Esophagus squamous epithelium (tissue), 5 donors: ENCODE data around the gene SLC2A4. TPM values are rescaled to one million over a fixed set of nuclear protein-coding genes. Genes with fewer than 3 reads are reported as not detected.
"Not testable (repeated sequence)": the region's sequence is repeated elsewhere in the genome, so short reads cannot be mapped to it uniquely, and the experiment has no call there.

Source experiments
- DNase-seq: peaks from one replicate; lab custom pipeline; 2025; lab: John Stamatoyannopoulos, UW
- H3K27ac ChIP-seq, 4 donors: fragments of 200-600 bp; sonication (generic); one replicate each; pipeline ENCODE4 v1.5.1; 2016 to 2019; ENCODE audit warnings: mild to moderate bottlenecking in 1 of 4
- H3K27me3 ChIP-seq, 4 donors: fragments of 200-600 bp; sonication (generic); 1 replicate in 3 of 4; 2 replicates in 1 of 4; pipeline versions ENCODE4 v1.5.1 to v1.6.0; 2017 to 2021; ENCODE audit warnings: antibody characterized with exemption in 1 of 4
- H3K36me3 ChIP-seq, 3 donors: fragments of 200-600 bp; sonication (generic); one replicate each; pipeline ENCODE4 v1.5.1; 2016 to 2019
- H3K4me1 ChIP-seq, 3 donors: fragments of 200-600 bp; sonication (generic); one replicate each; pipeline ENCODE4 v1.5.1; 2017 to 2019
- H3K4me3 ChIP-seq, 4 donors: fragments of 200-600 bp; sonication (generic); 1 replicate in 3 of 4; 2 replicates in 1 of 4; pipeline ENCODE4 v1.5.1; 2016 to 2019; ENCODE audit warnings: mild to moderate bottlenecking in 2 of 4, moderate library complexity in 1 of 4
- H3K9me3 ChIP-seq, 3 donors: fragments of 200-600 bp; sonication (generic); one replicate each; pipeline ENCODE4 v1.5.1; 2016 to 2019
- CTCF ChIP-seq, 6 experiments: fragments of 450-650 bp in 4 of 6; fragments of 200-600 bp in 2 of 6; sonication (generic) in 2 of 6; IDR thresholded peaks; one replicate each; pipeline ENCODE4 v1.5.1; 2016 to 2019; ENCODE audit warnings: antibody characterized with exemption in 6 of 6, mild to moderate bottlenecking in 4 of 6, moderate library complexity in 4 of 6
- POLR2A ChIP-seq, 4 donors: fragments of 450-650 bp; IDR thresholded peaks; one replicate each; pipeline ENCODE4 v1.6.1; 2017; ENCODE audit warnings: antibody characterized with exemption in 4 of 4, mild to moderate bottlenecking in 4 of 4, moderate library complexity in 3 of 4
- WGBS, 2 donors: methylation state at CpG; one replicate each; pipeline ENCODE4 v1.1.5; 2018; 5-methylcytosine and 5-hydroxymethylcytosine counted together
- intact Hi-C: fragments of 100-400 bp; cut with DNase I; formaldehyde crosslinking; loops from one replicate; pipeline ENCODE4 v1.15.0; 2022
- total RNA-seq, 4 donors: library from RNA; depleted of rRNA; stranded (reverse); fragments of >200 nt; gene quantifications; one replicate each; pipeline ENCODE4 v1.1.0, GENCODE V29; 2016
- donor health status: DM: yes; HTN: yes; CAD: no.

SLC2A4 gene
- total RNA-seq, 4 donors from 2014 or later: 0.83 to 21.7 (median 2.5) TPM

- no peaks in the 10 kb centered on the region for H3K27me3 ChIP-seq
- DNase-seq: peak; percentile 54
- H3K4me1 ChIP-seq: peaks cover 23 to 45% (median 38%) of the 10 kb centered on the region in 3 donors
- H3K36me3 ChIP-seq: peaks cover 31 to 51% (median 35%) of the 10 kb centered on the region in 3 donors
- H3K9me3 ChIP-seq: no peaks in the 10 kb centered on the region
- intact Hi-C loops: no loop called here
- H3K27ac ChIP-seq: peak within 1 kb of the TSS; percentile 97 to 100 (median 99)
- peak within 1 kb of the TSS; percentile 76 to 99 (median 92) for H3K4me3 ChIP-seq
- 0% methylated on average over 21 to 24 of the region's 62 CpGs for WGBS, 2 donors
- TF ChIP-seq CTCF (IDR thresholded peaks at IDR 0.05) (no peak), POLR2A (IDR thresholded peaks at IDR 0.05) (peak in 2 of 4 donors; percentile 37 to 77)
Measured at GRCh38 chr17:7241783-7242716, 39.5 kb upstream of the SLC2A4 start, which contains the start of gene GABARAP. GABARAP (minus strand) TSS chr17:7242449; CDS start chr17:7242330, 119 bp downstream.

GRCh38 chr17:7242717-7243452 is 38.6 kb upstream of the SLC2A4 start:
- peaks cover 31 to 55% (median 35%) of the 10 kb centered on the region in 3 donors for H3K36me3 ChIP-seq
- H3K4me3 ChIP-seq: peak overlapping the region; percentile 76 to 99 (median 92)
- no peaks in the 10 kb centered on the region for H3K27me3 ChIP-seq
- H3K4me1 ChIP-seq: peaks cover 18 to 45% (median 32%) of the 10 kb centered on the region in 3 donors
- H3K9me3 ChIP-seq: no peaks in the 10 kb centered on the region
- peak overlapping the region; percentile 97 to 100 (median 99) for H3K27ac ChIP-seq
- peak; percentile 77 for DNase-seq
- 2 to 3% methylated on average over 31 to 36 of the region's 49 CpGs for WGBS, 2 donors
- intact Hi-C loops: no loop called here
- TF ChIP-seq CTCF (IDR thresholded peaks at IDR 0.05) (peak in 3 of 6 experiments; percentile 4 to 13 (median 8)), POLR2A (IDR thresholded peaks at IDR 0.05) (peak in 3 of 4 donors; percentile 27 to 68 (median 35))

- Histone ChIP-seq H3K27me3 (no peaks in the 10 kb centered on the region), H3K4me1 (peaks cover 18 to 50% (median 32%) of the 10 kb centered on the region in 3 donors), H3K27ac (peak overlapping the region; percentile 97 to 100 (median 99)), H3K36me3 (peaks cover 31 to 55% (median 35%) of the 10 kb centered on the region in 3 donors), H3K9me3 (no peaks in the 10 kb centered on the region), H3K4me3 (peak overlapping the region; percentile 76 to 99 (median 92))
- TF ChIP-seq POLR2A (IDR thresholded peaks at IDR 0.05): no peak
- no peak for TF ChIP-seq CTCF (IDR thresholded peaks at IDR 0.05)
- intact Hi-C loops: no loop called here
- DNase-seq: no peak
- 39 to 48% methylated on average over 2 of the region's 2 CpGs for WGBS, 2 donors
Measured at GRCh38 chr17:7243453-7243729, 38.1 kb upstream of the SLC2A4 start.

- Histone ChIP-seq H3K27ac (peak overlapping the region; percentile 97 to 100 (median 99)), H3K4me1 (peaks cover 19 to 55% (median 36%) of the 10 kb centered on the region in 3 donors), H3K36me3 (peaks cover 31 to 55% (median 35%) of the 10 kb centered on the region in 3 donors)
- WGBS, 2 donors: 67% methylated on average over 3 of the region's 10 CpGs
- DNase-seq, intact Hi-C loops, H3K4me3 ChIP-seq, H3K27me3 ChIP-seq, H3K9me3 ChIP-seq: not testable (repeated sequence)
Measured at GRCh38 chr17:7243838-7244237, 37.7 kb upstream of the SLC2A4 start.

GRCh38 chr17:7246779-7247178 is 34.7 kb upstream of the SLC2A4 start:
- Histone ChIP-seq H3K4me3 (no peak overlapping the region), H3K27me3 (no peaks in the 10 kb centered on the region), H3K27ac (peak overlapping the region in 3 of 4 donors; percentile 18 to 25 (median 22)), H3K9me3 (no peaks in the 10 kb centered on the region), H3K36me3 (peaks cover 25 to 41% (median 31%) of the 10 kb centered on the region in 3 donors), H3K4me1 (peaks cover 18 to 55% (median 36%) of the 10 kb centered on the region in 3 donors)
- no peak for DNase-seq
- WGBS, 2 donors: 96 to 100% methylated on average over 3 to 4 of the region's 5 CpGs
- TF ChIP-seq POLR2A (IDR thresholded peaks at IDR 0.05) (no peak), CTCF (IDR thresholded peaks at IDR 0.05) (no peak)
- intact Hi-C loops: no loop called here
